ENCODE measurements around the gene MYL9. TPM values are rescaled to one million over a fixed set of nuclear protein-coding genes. Genes with fewer than 3 reads are reported as not detected.

Gene MYL9
- 100 to 1,000 TPM in 2 of 3 donors, 10 to 100 TPM in 1; 19.9 to 327 (median 183) TPM for polyA plus RNA-seq

- WGBS, 3 donors, result 4 to 7% (median 6%) methylated on average over 25 to 41 of the region's 41 CpGs
- peak within 1 kb of the TSS; percentile 48 for H3K27ac ChIP-seq (ENCODE audit: low read depth, low read length)
These were observed at the start of gene MYL9 for GRCh38 chr20:36541227-36541767. TSS of gene MYL9 (plus strand) at chr20:36541519. CDS start at chr20:36544885, 3,366 bp downstream.

DNA sequence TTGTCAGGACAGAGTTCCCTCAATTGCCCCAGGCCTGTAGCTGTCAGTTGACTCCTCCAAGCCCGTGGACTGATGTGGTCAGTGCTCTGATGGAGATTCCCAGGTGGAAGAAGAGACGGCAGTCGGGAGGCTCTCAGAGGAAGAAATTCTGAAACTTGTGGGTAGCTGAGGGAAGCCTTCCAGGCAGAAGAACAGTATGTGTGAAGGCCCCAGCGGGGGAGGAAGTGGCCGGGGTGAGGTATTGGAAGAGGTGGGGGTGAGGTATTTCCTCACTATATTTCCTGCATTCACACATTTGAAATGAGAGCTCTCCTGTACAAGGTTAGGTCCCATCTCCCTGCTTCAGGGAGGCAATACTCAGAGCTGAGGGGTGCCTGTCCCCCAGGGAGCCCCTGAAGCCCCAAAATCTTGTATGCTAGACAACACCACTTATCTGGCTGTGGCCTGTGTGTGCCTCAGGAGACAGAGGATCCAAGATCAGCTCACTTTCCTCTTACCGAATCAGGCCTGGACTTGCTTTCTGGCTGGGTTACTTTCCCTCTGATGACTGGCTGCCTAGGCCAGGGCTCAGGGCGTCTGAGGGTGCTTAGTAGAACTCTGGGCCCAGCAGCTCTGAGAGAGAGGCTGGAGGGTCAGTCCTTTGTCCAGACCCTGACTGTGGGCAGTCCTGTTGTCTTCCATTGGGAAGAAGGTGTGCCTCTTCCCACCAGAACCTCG is 49.3 kb upstream of the MYL9 start:
- 27 to 52% (median 28%) methylated on average over 8 of the region's 8 CpGs for WGBS, 3 donors
- H3K27ac ChIP-seq (ENCODE audit: low read depth, low read length), result peak overlapping the region; percentile 58

DNA sequence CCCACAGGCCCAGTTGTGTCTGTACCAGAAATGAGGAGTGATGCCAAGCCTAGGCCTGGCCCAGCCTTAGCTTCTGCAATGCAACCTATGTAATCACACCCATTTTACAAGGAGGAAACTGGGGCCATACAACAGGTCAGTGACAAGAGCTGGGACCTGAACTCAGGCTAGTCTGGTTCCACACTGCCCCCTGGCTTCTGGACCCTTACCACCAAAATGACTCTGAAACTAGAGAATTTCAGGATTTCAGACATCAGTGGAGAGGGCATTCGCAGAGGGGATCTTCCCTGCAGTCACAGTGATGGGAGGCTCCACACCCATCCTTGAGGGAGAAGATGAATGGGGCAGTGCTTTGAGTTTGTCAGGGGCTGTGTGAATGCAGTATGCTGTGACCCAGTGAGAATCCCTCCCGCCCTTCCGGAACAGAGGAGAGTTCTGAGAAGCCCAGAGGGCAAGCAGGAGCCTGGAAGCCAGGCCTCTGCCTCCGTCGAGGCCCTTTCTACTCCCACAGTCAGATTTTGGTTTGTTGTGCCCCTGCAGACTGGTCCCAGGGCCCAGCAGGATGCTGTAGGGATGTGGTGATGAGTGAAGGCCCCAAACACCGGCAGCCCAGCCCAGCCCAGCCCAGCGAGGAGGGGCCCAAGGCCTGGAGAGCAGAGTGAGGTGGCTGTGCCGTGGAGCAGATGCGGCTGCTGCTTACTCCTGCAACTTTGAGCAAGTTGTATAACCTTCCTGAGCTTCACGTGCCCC is 48.1 kb upstream of the MYL9 start:
- 74 to 77% (median 76%) methylated on average over 10 of the region's 10 CpGs for WGBS, 3 donors
- no peak overlapping the region for H3K27ac ChIP-seq (ENCODE audit: low read depth, low read length)

DNA sequence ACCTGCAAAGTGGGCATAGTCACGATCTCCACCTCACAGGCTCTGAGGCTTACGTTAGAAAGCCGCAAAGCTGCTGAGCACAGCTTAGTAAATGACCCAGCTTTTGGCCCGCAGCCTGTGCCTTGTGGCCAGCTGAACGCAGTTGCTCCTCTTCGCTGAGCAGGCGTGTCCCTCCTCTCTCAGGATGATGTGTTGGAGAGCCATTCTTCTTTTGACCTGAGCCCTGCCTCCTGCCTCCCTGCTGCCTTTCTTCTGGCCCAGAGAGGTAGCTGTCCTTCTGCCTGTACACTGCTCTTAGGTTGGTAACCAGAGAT is 47.6 kb upstream of the MYL9 start:
- H3K27ac ChIP-seq (ENCODE audit: low read depth, low read length), result no peak overlapping the region
- WGBS, 3 donors, result 53 to 64% (median 53%) methylated on average over 7 of the region's 7 CpGs

DNA sequence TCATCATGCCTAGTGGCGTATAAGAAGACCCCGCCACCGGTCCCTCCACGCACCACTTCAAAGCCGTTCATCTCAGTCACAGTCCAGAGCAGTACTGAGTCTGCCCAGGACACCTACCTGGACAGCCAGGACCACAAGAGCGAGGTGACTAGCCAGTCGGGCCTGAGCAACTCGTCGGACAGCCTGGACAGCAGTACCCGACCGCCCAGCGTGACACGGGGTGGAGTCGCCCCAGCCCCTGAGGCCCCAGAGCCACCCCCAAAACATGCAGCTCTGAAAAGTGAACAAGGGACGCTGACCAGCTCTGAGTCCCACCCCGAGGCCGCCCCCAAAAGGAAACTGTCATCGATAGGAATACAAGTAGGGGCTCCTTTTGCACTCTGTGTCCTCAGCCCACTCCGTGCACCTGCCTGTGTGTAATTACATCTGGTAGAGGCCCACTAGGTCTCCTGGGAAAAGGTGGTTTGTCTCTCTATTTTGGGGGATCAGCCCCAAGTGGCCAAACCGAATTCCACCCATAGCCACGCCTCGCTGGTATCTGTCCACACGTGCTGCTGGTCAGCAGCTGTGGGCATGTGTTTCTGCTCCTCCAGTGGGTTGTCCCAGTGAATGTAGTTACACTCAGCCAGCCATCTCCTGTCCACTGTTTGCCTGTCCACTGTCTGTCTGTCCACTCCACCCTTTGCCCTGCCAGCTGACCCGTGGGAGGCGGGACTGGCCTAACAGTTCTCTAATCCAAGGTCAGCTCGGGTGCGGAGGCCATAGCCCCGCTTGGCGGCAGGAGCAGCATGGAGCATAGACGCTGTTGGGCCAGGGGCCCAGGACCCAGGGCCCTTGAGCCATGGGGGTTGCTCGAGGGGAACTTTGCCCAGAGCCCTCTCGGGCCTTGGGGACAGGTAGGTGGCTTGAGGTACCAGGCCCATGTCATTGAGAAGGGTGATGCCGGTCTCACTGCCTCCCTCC is 44.3 kb upstream of the MYL9 start:
- 86 to 95% (median 92%) methylated on average over 30 to 33 of the region's 33 CpGs for WGBS, 3 donors
- no peak overlapping the region for H3K27ac ChIP-seq (ENCODE audit: low read depth, low read length)

DNA sequence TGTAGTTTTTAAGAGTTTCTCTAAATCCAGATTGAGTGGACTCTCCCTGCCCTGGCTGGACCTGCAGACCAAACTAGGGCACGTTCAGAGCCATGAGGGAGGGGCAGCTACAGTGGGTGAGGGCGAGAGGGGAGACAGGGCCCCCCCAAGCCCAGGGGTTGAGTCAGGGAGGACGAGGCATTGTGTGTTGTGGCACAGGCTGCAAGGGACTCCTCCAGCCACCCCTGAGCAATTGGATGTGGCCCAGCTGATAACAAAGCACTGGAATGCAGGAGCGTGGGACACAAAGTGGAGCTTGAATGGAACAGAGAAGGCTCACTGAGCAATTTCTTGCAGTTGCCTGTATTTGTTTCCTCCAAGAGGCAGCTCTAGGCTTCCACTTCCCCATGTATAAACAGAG is 43.5 kb upstream of the MYL9 start:
- WGBS, 3 donors, result 42 to 78% (median 71%) methylated on average over 4 of the region's 4 CpGs
- H3K27ac ChIP-seq (ENCODE audit: low read depth, low read length), result no peak overlapping the region

- 73 to 82% (median 77%) methylated on average over 14 of the region's 14 CpGs for WGBS, 3 donors
- H3K27ac ChIP-seq (ENCODE audit: low read depth, low read length), result no peak overlapping the region
These were observed 42.7 kb upstream of the MYL9 start for GRCh38 chr20:36498386-36499179.

GRCh38 chr20:36499211-36499610 is 42.1 kb upstream of the MYL9 start:
- H3K27ac ChIP-seq (ENCODE audit: low read depth, low read length), result no peak overlapping the region
- WGBS, 3 donors, result 91 to 93% (median 92%) methylated on average over 26 of the region's 26 CpGs

- H3K27ac ChIP-seq (ENCODE audit: low read depth, low read length), result no peak overlapping the region
- WGBS, 3 donors, result 87 to 92% (median 89%) methylated on average over 31 of the region's 31 CpGs
These were observed 41.4 kb upstream of the MYL9 start for GRCh38 chr20:36499723-36500501.

DNA sequence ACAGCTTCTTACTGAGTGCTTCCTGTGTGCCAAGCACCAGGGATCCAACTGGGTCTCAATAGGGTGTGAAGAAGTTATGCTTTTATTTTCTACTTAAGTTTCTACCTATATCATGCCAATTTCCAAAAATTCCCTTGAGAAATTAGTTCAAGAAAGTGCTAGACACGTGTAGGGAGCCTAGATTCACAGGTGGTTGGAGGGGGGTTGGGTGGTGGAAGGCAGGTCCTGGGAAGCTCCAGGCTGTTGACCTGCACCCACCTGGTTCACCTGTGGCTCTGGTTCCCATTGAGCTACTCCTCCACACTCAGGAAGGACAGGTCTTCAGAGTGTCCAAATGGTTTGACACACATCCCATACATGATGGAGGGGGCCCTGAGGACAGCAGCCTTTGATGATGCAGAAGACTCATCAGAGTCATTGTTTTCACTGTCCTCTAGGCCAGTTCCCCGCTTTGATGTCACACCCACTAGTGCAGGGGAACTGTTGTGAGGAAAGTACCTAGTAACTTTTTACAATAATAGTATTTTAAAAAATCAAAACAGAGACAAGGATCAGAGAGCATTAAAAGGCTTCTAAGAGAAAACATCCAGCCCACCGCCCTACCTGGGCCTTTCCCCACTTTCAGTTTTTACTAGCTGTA is 39.8 kb upstream of the MYL9 start:
- 63 to 81% (median 79%) methylated on average over 3 of the region's 3 CpGs for WGBS, 3 donors
- H3K27ac ChIP-seq (ENCODE audit: low read depth, low read length), result no peak overlapping the region

DNA sequence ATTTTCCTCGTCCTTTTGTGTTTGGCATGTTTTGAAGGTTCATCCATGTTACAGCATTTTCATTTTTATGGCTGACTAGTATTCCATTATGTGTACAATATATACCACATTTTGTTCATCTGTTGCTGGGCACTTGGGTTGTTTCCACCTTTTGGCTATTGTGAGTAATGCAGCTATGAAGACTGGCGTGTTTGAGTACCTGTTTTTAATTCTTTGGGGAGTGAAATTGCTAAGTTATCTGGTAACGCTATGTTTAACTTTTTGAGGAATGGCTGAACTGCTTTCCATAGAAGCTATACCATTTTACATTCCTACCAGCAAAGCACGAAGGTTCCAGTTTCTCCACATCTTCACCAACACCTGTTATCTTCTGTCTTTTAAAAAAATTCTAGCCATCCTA is 37.0 kb upstream of the MYL9 start:
- WGBS, 3 donors, result 85 to 94% (median 91%) methylated on average over 4 of the region's 4 CpGs
- H3K27ac ChIP-seq (ENCODE audit: low read depth, low read length), result no peak overlapping the region

- WGBS, 3 donors, result 42 to 51% (median 42%) methylated on average over 1 of the region's 1 CpG
- no peak overlapping the region for H3K27ac ChIP-seq (ENCODE audit: low read depth, low read length)
These were observed 35.1 kb upstream of the MYL9 start for GRCh38 chr20:36506253-36506652.

GRCh38 chr20:36507746-36508145 is 33.6 kb upstream of the MYL9 start:
- 91 to 95% (median 94%) methylated on average over 6 of the region's 6 CpGs for WGBS, 3 donors
- no peak overlapping the region for H3K27ac ChIP-seq (ENCODE audit: low read depth, low read length)

GRCh38 chr20:36519012-36519719 is 22.2 kb upstream of the MYL9 start:
- WGBS, 3 donors, result 95 to 97% (median 96%) methylated on average over 17 of the region's 17 CpGs

GRCh38 chr20:36519944-36520343 is 21.4 kb upstream of the MYL9 start:
- 88 to 95% (median 91%) methylated on average over 2 of the region's 2 CpGs for WGBS, 3 donors
- H3K27ac ChIP-seq (ENCODE audit: low read depth, low read length), result no peak overlapping the region

More at GRCh38 chr20:36519012-36519719, 22.2 kb upstream of the MYL9 start:
- H3K27ac ChIP-seq (ENCODE audit: low read depth, low read length), result no peak overlapping the region

DNA sequence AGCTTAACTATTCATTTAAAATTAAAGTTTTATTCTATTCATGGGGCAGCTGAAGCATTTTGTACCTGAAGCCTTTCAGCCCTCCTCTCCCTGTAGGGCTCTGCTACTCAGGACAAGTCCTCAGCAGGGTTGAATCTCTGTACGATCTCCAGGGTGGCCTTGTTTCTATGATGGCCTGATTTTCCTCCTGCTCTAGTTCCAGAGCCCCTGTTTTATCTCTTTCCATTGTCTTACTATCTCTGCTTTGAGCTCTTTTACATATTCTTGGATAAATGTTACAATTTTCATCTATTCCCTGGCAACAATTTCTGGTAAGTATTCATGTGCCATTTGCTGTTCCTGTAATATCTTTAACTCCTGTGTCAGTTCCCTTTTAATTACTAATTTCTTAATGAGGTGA is 19.8 kb upstream of the MYL9 start:
- 88 to 95% (median 90%) methylated on average over 1 of the region's 1 CpG for WGBS, 3 donors
- H3K27ac ChIP-seq (ENCODE audit: low read depth, low read length), result no peak overlapping the region

All from adipose tissue (tissue), 3 donors.